Ishikawa (cell line): Measurements from ENCODE around the gene NINJ1.

ENCODE experiments used
- CEBPB ChIP-seq: IDR thresholded peaks from 2 replicates; pipeline ENCODE4 v1.6.1; 2012
- CREB1 ChIP-seq: IDR thresholded peaks from 2 replicates; pipeline ENCODE4 v1.6.1; 2012; ENCODE audit warnings: low read depth
- EGR1 ChIP-seq: IDR thresholded peaks from 2 replicates; pipeline ENCODE4 v1.6.1; 2012
- EP300 ChIP-seq: IDR thresholded peaks from 2 replicates; pipeline ENCODE4 v1.6.1; 2012; ENCODE audit warnings: borderline replicate concordance
- FOXM1 ChIP-seq: IDR thresholded peaks from 2 replicates; pipeline ENCODE4 v1.6.1; 2012; ENCODE audit warnings: low read depth, borderline replicate concordance
- MAX ChIP-seq: IDR thresholded peaks from 2 replicates; pipeline ENCODE4 v1.6.1; 2012
- NFIC ChIP-seq: IDR thresholded peaks from 2 replicates; pipeline ENCODE4 v1.6.1; 2012
- RAD21 ChIP-seq: IDR thresholded peaks from 2 replicates; pipeline ENCODE4 v1.6.1; 2012; ENCODE audit warnings: low read depth
- REST ChIP-seq: IDR thresholded peaks from 2 replicates; pipeline ENCODE4 v1.6.1; 2012; ENCODE audit warnings: low read depth, mild to moderate bottlenecking
- TAF1 ChIP-seq: IDR thresholded peaks from 2 replicates; pipeline ENCODE4 v1.6.1; 2012; ENCODE audit warnings: low read depth, mild to moderate bottlenecking
- TCF12 ChIP-seq: IDR thresholded peaks from 2 replicates; pipeline ENCODE4 v1.6.1; 2012; ENCODE audit warnings: low read depth
- TEAD4 ChIP-seq: IDR thresholded peaks from 2 replicates; pipeline ENCODE4 v1.6.1; 2012
- USF1 ChIP-seq: IDR thresholded peaks from 2 replicates; pipeline ENCODE4 v1.6.1; 2012
- YY1 ChIP-seq: IDR thresholded peaks from 2 replicates; pipeline ENCODE4 v1.6.1; 2012; ENCODE audit warnings: low read depth
- ZBTB7A ChIP-seq: IDR thresholded peaks from 2 replicates; pipeline ENCODE4 v1.6.1; 2012; ENCODE audit warnings: low read depth

The NINJ1 gene

GRCh38 chr9:93126825-93127368 lies 7.2 kb downstream of the NINJ1 start:
- TF ChIP-seq MAX (no peak), EGR1 (peak; percentile 48; the same call in 1 of the 2 replicates)

GRCh38 chr9:93126151-93126781 lies 7.8 kb downstream of the NINJ1 start:
- TF ChIP-seq EGR1 (no peak), USF1 (no peak), NFIC (no peak), CREB1 (no peak), RAD21 (no peak), TAF1 (no peak), CEBPB (no peak), MAX (no peak), FOXM1 (no peak), REST (no peak), EP300 (no peak), TCF12 (no peak), TEAD4 (no peak), YY1 (no peak), ZBTB7A (no peak)

- TF ChIP-seq CREB1 (no peak), TEAD4 (no peak), REST (no peak), CEBPB (no peak), TAF1 (no peak), NFIC (no peak), ZBTB7A (no peak), RAD21 (no peak), TCF12 (no peak), EP300 (no peak), YY1 (no peak), USF1 (no peak), EGR1 (no peak)
Measured at GRCh38 chr9:93125331-93125894, 8.6 kb downstream of the NINJ1 start.

GRCh38 chr9:93124793-93125192 lies 9.3 kb downstream of the NINJ1 start:
- TF ChIP-seq EGR1: no peak
- no peak for TF ChIP-seq FOXM1
- no peak for TF ChIP-seq CREB1
- no peak for TF ChIP-seq CEBPB
- no peak for TF ChIP-seq EP300
- no peak for TF ChIP-seq REST
- no peak for TF ChIP-seq YY1
- TF ChIP-seq TCF12: no peak
